ENCODE data around the gene CYB561D1. TPM values are rescaled to one million over a fixed set of nuclear protein-coding genes. Genes with fewer than 3 reads are reported as not detected.
A peak's percentile ranks its signal among the peaks of the same experiment; 100 is the strongest.
"Not testable (repeated sequence)": the region's sequence is repeated elsewhere in the genome, so short reads cannot be mapped to it uniquely, and the experiment has no call there.

Gene CYB561D1
- polyA plus RNA-seq (2012; ENCODE audit: insufficient read depth, insufficient read length, low read depth): 10.3 TPM

GRCh38 chr1:109493805-109494539, at the start of gene CYB561D1:
TSS of gene CYB561D1 (plus strand) at chr1:109494094. CDS start at chr1:109494140, 46 bp downstream.
- Histone ChIP-seq H3K4me1 (no peaks in the 10 kb centered on the region; the same call in none of the 2 replicates), H3K4me3 (ENCODE audit: low read depth, low read length) (peak within 1 kb of the TSS; percentile 81), H3K9me3 (no peaks in the 10 kb centered on the region), H3K36me3 (peaks cover 16% of the 10 kb centered on the region), H3K27me3 (no peaks in the 10 kb centered on the region)
- peak; percentile 88 for TF ChIP-seq CTCF (IDR thresholded peaks at IDR 0.05; ENCODE audit: low read depth, low read length)
- peak; percentile 94 for DNase-seq

DNA sequence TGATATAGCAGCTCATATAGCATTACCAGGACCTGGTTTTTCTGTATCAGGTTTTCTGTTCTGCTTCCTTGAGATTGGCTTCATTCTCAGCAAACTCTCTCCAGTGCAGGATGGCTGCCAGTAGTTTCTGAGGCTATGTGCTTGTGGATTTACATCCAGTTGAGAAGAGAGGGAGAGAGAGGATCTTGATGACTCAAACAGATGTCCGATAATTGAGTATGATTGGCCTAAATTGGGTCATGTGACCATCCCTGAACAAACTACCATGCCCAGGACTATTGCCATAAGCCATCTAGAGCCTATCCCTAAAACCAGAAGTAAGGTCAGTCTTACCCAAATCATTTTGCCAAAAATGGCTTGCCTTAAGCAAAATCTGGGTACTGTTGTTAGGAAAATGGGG, 49.5 kb upstream of the CYB561D1 start:
- no peak for DNase-seq
- H3K9me3 ChIP-seq: no peaks in the 10 kb centered on the region
- H3K36me3 ChIP-seq: no peaks in the 10 kb centered on the region
- no peaks in the 10 kb centered on the region for H3K27me3 ChIP-seq
- H3K4me3 ChIP-seq (ENCODE audit: low read depth, low read length): no peak overlapping the region
- TF ChIP-seq CTCF (IDR thresholded peaks at IDR 0.05; ENCODE audit: low read depth, low read length): no peak
- H3K4me1 ChIP-seq: no peaks in the 10 kb centered on the region

DNA sequence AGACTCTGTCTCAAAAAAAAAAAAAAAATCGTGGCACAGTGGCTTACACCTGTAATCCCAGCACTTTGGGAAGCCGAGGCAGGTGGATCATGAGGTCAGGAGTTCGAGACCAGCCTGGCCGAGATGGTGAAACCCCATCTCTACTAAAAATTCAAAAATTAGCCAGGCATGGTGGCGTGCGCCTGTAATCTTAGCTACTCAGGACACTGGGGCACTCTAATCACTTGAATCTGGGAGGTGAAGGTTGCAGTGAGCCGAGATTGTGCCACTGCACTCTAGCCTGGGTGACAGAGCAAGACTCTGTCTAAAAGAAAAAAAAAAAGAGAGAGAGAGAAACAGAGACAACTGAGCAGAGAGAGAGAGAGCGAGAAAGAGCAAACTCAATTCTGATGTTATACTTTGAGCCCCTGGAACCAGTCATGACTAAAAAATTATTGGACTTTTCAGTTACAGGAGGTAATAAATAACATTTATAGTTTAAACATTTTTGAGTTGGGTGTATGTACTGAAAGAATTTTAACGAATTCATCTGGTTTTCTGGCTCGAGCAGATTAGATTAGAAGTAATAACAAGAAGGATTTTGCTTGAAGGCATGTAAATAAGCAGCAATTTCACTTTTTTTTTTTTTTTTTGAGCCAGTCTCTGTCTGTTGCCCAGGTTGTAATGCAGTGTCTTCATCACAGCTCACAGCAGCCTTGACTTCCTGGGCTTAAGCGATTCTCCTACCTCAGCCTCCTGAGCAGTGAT, 47.8 kb upstream of the CYB561D1 start:
- not testable (repeated sequence) for H3K4me1 ChIP-seq; H3K27me3 ChIP-seq; DNase-seq; H3K9me3 ChIP-seq; H3K36me3 ChIP-seq; H3K4me3 ChIP-seq (ENCODE audit: low read depth, low read length)

DNA sequence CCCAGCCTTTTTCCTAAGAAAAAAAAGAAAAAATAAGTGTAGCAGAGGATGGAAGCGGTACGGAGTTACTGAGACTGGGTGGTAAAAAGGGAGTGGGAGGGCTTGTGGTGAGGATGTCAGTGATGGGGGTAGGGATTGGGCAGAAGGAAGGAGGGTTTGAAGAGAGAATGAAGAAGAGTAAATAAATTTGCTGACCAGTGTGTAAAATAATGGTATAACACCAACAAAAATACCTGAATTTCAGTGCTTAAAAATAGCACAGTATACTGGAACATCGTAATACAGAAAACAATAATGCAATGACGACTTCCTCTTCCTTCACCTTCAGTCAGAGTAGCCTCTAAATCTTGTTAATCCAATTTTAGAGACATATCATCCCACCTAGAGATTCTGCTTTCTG, 46.4 kb upstream of the CYB561D1 start:
- TF ChIP-seq CTCF (IDR thresholded peaks at IDR 0.05; ENCODE audit: low read depth, low read length): no peak
- DNase-seq: no peak
- Histone ChIP-seq H3K27me3 (no peaks in the 10 kb centered on the region), H3K4me1 (no peaks in the 10 kb centered on the region), H3K9me3 (no peaks in the 10 kb centered on the region), H3K4me3 (ENCODE audit: low read depth, low read length) (no peak overlapping the region), H3K36me3 (no peaks in the 10 kb centered on the region)

DNA sequence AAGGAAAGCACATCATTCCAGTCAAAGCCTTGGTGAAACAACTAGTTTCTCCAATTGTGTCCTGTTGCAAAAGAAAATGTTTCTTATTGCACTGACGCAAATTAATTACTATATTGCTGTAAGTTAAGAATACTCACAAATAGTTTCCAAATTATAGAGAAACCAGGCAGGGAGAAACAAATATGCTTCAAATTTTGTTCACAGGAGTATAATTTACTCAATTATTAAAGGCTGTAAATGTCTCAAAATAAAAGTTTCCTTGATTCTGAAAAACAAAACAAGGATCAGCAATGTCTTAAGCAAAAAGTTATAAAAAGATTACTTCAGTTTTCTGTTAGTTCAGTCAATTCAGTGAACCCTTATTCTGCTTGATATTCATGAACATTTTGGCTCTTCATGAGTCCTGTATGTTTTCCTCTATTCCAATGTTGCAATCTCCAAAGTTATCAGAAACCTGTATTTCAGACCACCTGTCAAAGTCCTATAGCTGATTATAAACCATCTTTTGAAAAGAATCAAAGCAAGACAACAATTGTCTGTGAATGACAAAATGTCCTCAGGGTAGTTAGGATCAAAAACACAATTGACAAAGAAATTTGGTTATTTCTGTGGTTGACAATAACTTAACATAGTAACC, 39.3 kb upstream of the CYB561D1 start:
- no peak for DNase-seq
- Histone ChIP-seq H3K27me3 (peaks cover 21% of the 10 kb centered on the region), H3K9me3 (no peaks in the 10 kb centered on the region), H3K4me3 (ENCODE audit: low read depth, low read length) (no peak overlapping the region), H3K36me3 (no peaks in the 10 kb centered on the region), H3K4me1 (no peaks in the 10 kb centered on the region)
- TF ChIP-seq CTCF (IDR thresholded peaks at IDR 0.05; ENCODE audit: low read depth, low read length): no peak

GRCh38 chr1:109457819-109458218, 36.1 kb upstream of the CYB561D1 start:
- Histone ChIP-seq H3K4me1 (no peaks in the 10 kb centered on the region), H3K4me3 (ENCODE audit: low read depth, low read length) (no peak overlapping the region), H3K27me3 (peaks cover 40% of the 10 kb centered on the region), H3K9me3 (0 out of 2 replicates have a peak, but pooled peaks cover 3% of the 10 kb centered on the region), H3K36me3 (no peaks in the 10 kb centered on the region)
- DNase-seq: no peak
- TF ChIP-seq CTCF (IDR thresholded peaks at IDR 0.05; ENCODE audit: low read depth, low read length): no peak
